HG02970 (cell line): ENCODE data around the gene DCUN1D2.

Experiments used
- ATAC-seq: cut with Tn5 transposase; IDR thresholded peaks from one replicate; pipeline ENCODE4 v1.9.1; 2021; ENCODE audit warnings: mild to moderate bottlenecking, moderate library complexity, moderate number of reproducible peaks; ENCODE audit not compliant: unreplicated experiment, low FRiP score

The DCUN1D2 gene

DNA sequence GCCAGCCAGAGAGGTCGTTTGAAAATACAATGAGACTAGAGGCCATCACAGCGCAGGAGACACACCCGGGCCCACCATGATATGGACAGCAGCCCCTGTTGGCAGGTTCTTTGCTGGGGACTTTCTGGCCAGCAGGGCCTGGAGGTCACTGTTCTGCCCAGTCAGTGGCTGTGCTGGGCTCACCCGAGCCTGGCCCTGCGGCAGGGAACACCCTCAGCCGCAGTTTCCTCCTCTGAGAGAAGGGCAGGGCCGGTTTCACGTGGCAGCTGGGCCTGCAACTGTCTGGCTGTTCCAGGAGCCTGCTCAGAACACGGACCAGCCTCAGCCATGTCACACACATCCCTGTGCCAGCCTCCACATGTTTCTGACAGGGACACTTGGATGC, 76.6 kb downstream of the DCUN1D2 start:
- no peak for ATAC-seq

DNA sequence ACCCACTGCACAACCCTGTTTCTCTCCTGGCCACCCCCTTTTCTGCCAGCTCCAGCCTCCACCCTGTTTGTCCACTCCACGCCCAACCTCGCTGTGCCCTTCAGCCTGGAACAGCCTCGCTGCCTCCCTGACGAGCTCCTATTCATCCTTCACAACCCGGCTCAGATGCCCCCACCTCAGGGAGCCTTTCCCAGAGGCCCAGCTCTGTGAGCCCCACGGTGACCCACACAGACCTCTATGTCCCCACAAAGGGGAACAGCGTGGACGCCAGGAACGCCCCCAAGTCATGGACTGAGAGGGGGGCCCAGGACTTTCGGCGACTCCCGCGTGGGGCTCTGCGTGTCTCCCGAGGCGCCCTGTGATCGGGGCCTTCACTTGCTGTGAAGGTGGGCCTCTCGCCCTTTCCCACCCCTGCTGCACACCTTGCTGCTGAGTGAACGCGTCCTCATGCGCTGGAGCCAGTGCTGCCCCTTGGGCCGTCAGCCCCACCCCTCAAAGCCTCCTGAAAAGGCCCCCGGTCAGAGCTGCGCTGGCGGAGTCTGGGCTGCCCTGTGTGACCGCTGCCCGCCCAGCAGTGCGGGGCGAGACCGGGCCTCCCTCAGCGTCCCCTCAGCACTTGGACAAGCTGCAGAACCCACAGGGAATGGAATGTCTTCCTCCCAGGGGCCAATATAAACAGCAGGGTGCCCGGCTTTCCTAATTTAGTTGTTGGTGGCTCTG, 77.2 kb downstream of the DCUN1D2 start:
- ATAC-seq = no peak

DNA sequence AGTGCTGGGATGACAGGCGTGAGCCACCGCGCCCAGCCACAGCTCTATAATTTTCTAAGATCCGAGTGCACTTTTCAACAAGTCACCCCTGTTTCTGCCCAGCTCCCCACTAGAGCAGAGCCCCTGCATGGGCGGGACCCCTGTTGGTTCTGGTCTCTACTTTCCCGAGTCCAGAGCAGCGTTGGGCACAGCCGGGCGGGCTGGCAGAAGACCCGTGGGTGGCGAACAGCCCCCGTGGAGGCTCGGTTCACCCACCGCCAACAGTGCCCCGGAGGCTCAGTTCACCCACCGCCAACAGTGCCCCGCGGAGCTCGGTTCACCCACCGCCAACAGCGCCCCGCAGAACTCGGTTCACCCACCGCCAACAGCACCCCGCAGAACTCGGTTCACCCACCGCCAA, 78.1 kb downstream of the DCUN1D2 start:
- ATAC-seq = no peak

DNA sequence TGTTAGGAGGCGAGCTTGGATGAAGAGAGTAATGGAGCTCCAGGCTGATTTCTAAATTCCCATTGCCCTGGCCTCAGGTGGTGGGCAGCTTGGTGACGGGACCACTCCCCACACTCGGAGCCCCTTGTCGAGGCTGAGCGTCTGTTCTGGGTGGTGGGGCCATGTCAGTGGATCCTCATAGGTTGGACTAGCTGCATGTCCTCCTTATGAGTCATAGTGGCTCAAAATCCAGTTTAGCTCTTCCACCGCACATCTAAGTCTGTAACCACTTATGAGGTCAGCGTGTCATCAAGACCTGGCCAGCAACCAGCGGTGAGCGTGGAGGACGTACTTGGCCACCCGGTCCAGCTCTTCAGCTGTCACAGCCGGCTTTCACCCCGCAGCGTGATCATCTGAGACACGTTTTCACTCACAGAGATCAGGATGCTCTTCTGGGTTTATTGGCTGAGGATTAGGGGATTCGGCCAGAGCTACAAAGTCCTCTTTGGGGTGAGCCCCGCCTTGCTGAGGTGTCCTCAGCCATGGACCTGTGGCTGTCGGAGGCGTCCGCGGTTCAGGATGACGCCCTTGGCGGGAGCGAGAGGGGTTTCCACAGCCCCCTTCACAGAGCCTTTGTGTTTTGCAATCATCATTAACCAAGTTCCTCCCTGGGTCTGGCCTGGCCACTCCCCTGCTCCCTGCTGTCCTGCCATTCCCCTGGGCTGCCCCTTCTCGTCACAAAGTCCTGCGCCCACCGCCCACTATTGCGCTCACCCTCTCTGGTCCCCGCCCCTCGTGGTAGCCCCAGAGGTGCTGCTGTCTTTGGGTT, 79.1 kb downstream of the DCUN1D2 start:
- ATAC-seq = no peak

DNA sequence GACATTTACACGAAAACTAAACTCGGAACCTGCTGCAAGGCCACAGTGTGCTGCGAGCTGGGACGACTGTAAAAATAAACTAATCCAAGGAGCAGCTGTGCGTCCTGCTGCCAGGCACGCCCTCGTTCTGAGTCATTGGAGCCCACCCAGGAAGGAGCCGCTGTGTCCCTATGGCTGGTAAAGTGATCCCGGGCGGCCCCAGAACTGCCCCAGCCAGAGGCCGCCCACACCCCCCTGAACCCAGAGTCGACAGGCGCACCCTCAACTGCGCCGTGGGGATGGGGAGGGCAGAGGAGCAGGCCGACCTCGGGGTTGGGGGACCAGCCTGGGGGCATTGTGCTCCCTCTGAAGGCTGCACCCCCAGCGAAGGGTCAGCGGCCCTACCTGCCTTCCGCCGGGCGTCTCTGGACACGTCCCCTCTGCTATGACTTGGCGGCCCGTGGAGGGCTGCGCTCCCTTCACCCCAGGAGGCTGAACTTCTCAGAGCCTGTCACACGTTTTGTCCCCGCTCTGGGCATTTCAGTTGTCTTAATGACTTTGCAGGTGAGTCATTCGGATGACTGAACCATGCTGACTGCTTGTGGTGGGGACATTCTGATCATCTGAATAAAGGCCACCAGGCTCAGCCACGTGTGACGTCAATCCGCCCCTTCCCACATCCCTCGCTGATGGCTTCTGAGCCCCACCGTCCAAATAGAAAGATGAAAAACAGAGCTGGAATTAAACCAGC, 79.9 kb downstream of the DCUN1D2 start:
- no peak for ATAC-seq

DNA sequence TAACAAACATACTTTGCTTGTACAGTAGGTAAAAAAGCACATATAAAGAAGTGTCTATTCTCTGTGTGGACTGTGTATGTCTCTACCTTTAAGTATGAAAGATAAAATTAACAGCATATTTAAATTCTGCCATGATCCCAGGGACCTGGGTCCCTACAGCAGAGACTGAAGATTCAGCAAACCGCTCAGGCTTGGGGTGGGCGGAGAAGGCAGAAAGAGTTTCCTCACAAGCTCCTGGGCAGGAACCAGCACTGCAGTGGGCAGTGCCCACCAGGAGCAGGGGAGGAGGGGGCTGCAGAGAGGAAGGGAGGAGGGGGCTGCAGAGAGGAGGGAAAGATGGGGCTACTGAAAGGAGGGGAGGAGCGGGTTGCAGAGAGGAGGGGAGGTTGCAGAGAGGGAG, 81.9 kb downstream of the DCUN1D2 start:
- ATAC-seq = no peak

DNA sequence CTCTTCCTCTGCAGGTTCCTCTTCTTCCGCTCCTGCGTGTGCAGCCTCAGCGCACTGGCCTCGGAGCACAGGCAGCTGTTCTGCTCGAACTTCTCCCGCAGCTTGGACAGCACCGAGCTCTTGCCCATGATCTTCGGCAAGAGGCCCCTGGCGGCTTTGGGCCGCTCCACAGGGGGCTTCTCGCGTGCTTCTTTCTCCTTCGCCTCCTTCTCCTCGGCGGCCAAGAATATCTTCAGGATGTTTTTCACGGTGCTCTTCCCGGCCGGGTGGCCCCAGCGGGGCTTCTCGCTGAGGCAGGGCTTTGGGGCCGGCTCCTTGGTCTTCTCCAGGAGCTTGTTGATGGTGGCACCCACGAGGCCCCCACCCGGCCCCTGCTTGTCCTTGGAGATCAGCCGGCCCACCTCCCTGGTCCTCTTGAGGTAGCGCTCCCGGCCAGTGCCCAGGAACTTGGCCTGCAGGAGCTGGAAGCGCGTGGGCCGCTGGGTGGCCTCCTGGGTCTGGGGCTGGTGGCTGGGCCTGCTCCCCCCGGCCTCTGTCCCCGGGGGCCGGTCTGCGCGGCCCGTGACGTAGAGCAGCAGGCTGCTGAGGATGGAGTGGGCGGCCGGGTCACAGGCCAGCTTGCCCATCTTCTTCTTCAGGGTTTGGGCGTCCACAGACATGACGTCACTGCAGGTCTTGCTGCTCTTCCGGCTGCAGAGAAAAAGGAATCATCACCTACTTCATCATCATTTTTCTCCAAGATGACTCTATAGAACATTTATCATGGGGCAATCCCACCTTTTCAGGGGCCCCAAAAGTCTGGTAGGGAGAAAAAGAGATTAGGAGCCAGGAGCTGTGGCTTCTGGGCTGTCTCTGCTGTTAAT, 82.7 kb downstream of the DCUN1D2 start:
- no peak for ATAC-seq

DNA sequence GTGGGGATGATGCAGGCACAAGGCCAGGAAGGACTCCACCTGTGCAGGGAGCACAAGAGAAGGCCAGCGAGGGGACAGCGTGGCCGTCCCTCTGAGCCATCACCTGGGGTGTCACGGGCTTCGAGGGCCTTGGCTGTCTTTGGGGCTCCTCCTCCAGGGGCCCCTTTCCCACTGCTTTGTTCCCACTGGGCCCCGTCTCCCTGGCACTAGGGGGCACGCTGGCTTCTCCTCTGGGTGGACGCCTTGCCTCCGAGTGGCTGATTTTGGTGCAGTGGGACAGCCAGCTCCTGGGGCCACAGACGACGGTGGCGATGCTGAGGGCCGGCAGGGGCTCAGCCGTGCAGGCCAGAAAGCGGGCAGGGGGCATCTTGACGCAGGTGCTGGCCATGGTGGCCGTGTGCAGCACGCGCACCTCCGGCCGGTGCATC, 83.4 kb downstream of the DCUN1D2 start:
- no peak for ATAC-seq

DNA sequence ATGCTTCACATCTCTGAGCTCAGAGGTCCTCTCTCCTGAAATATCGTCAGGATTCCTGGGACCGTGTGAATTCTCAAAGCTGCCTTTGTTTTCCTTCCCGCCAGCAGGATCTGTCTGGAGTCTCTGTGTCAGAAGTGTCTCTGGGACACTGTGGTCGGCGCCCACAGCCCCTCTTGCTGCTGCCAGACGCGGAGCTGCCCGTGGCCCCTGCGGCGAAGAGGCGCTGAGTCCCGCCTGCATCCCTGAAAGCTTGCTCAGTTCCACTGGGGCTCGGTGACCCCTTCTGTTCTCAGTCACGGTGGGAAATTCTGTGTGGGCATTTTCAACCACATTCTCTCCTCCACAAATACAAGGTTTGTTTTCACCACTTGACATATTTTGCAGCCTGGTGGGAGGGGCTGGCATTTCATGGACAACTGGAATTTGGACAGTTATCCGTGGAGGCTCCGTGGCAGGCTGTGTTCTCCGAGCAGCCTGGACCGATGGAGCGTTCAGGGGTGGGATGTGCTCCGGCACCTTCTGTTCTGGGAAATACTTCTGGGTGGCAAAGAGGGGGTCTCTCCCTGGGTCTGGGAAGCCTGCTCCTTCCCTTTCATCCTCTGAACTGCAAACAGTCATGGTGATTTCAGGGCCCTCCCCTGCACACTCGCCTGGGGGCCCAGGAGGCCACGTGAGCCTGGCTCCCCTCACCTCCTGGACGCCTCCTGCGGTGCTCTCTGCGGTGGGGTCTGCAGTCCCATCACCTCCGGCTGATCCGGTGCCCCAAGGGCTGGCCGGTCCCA, 84.0 kb downstream of the DCUN1D2 start:
- no peak for ATAC-seq
